Measurements from ENCODE around the gene BZW1.

DNA sequence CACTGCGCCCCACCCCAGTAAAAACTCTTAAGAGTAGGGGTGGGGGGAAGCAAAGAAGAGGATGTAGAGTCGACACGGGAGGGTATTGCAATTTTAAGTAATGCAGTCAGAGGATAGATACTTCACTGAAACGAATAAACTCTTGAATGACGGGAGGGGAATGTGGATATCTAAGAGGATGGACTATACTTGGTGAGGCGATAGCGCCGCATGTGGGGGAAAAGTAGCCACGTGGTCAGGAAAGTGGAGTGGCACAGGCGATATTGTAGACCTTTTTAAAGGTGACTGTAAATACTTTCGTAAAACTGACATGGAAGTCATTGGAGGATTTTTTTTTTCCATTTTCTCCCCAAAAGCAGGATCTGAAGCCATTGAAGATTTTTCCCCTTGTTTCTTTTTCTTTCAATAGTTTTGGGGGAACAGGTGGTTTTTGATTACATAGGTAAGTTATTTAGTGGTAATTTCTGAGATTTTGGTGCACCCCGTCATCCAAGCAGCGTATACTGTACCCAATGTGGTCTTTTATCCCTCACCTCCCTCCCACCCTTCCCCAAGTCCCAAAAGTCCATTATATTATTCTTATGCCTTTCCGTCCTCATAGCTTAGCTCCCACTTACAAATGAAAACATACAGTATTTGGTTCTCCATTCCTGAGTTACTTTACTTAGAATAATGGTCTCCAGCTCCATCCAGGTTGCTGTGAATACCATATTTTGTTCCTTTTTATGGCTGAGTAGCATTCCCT is 39.0 kb downstream of the BZW1 start:
- TF ChIP-seq, protein P1, sequence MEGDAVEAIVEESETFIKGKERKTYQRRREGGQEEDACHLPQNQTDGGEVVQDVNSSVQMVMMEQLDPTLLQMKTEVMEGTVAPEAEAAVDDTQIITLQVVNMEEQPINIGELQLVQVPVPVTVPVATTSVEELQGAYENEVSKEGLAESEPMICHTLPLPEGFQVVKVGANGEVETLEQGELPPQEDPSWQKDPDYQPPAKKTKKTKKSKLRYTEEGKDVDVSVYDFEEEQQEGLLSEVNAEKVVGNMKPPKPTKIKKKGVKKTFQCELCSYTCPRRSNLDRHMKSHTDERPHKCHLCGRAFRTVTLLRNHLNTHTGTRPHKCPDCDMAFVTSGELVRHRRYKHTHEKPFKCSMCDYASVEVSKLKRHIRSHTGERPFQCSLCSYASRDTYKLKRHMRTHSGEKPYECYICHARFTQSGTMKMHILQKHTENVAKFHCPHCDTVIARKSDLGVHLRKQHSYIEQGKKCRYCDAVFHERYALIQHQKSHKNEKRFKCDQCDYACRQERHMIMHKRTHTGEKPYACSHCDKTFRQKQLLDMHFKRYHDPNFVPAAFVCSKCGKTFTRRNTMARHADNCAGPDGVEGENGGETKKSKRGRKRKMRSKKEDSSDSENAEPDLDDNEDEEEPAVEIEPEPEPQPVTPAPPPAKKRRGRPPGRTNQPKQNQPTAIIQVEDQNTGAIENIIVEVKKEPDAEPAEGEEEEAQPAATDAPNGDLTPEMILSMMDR (IDR thresholded peaks at IDR 0.05 in 4 of 5, conservative IDR thresholded peaks at IDR 0.05 in 1 of 5), result no peak
- TF ChIP-seq POLR2A (IDR thresholded peaks at IDR 0.05), result no peak
